ENCODE data around the gene PLEKHN1. TPM values are rescaled to one million over a fixed set of nuclear protein-coding genes. Genes with fewer than 3 reads are reported as not detected.
"Not testable (repeated sequence)": the region's sequence is repeated elsewhere in the genome, so short reads cannot be mapped to it uniquely, and the experiment has no call there.

Gene PLEKHN1
- total RNA-seq, 4 donors from 2014 or later, result 36.1 to 69.0 (median 48.4) TPM

DNA sequence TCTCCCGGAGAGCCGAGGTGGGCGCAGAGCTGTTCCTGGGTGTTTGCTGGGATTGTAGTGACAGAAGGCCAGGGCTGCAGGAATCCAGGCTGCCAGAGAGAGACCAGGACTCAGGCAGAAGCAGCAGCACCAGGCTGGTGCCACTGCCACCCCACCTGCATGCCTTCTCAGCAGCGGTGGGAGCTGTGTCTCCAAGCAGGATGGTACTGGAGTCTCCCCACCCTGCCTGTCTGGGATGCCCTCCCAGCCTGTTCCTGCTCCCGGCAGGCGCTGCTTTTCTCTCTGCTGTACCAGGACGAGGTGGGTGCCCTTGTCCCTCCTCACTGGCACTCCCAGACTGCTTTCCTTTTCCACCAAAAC lies 38.1 kb downstream of the PLEKHN1 start:
- H3K4me3 ChIP-seq, result no peak overlapping the region
- no peak overlapping the region for H3K27ac ChIP-seq
- no peak for TF ChIP-seq POLR2A (IDR thresholded peaks at IDR 0.05)
- no peak for TF ChIP-seq POLR2AphosphoS5 (IDR thresholded peaks at IDR 0.05)
- TF ChIP-seq, protein P1, sequence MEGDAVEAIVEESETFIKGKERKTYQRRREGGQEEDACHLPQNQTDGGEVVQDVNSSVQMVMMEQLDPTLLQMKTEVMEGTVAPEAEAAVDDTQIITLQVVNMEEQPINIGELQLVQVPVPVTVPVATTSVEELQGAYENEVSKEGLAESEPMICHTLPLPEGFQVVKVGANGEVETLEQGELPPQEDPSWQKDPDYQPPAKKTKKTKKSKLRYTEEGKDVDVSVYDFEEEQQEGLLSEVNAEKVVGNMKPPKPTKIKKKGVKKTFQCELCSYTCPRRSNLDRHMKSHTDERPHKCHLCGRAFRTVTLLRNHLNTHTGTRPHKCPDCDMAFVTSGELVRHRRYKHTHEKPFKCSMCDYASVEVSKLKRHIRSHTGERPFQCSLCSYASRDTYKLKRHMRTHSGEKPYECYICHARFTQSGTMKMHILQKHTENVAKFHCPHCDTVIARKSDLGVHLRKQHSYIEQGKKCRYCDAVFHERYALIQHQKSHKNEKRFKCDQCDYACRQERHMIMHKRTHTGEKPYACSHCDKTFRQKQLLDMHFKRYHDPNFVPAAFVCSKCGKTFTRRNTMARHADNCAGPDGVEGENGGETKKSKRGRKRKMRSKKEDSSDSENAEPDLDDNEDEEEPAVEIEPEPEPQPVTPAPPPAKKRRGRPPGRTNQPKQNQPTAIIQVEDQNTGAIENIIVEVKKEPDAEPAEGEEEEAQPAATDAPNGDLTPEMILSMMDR (IDR thresholded peaks at IDR 0.05), result no peak
- TF ChIP-seq EP300 (IDR thresholded peaks at IDR 0.05), result no peak
- H3K9me3 ChIP-seq, result no peaks in the 10 kb centered on the region
- H3K4me1 ChIP-seq, result peaks cover 65% of the 10 kb centered on the region
- H3K27me3 ChIP-seq, result peaks cover 60% of the 10 kb centered on the region
- no peaks in the 10 kb centered on the region for H3K36me3 ChIP-seq
- no peak for DNase-seq (ENCODE audit: low spot score in 2 of 2)
- WGBS, result 14% methylated on average over 1 of the region's 7 CpGs

- peak in 1 of 2 donors; percentile 75 for DNase-seq (ENCODE audit: low spot score in 2 of 2)
- Histone ChIP-seq H3K4me3 (no peak overlapping the region), H3K36me3 (no peaks in the 10 kb centered on the region), H3K27me3 (peaks cover 53% of the 10 kb centered on the region), H3K9me3 (no peaks in the 10 kb centered on the region), H3K4me1 (peaks cover 58% of the 10 kb centered on the region), H3K27ac (no peak overlapping the region)
- WGBS, result 55% methylated on average over 14 of the region's 21 CpGs
- TF ChIP-seq EP300 (IDR thresholded peaks at IDR 0.05), result no peak
- no peak for TF ChIP-seq POLR2AphosphoS5 (IDR thresholded peaks at IDR 0.05)
- TF ChIP-seq POLR2A (IDR thresholded peaks at IDR 0.05), result no peak
- TF ChIP-seq, protein P1 (IDR thresholded peaks at IDR 0.05), result no peak
Observed at GRCh38 chr1:1004780-1005697, 38.8 kb downstream of the PLEKHN1 start.

- H3K4me1 ChIP-seq, result peaks cover 50% of the 10 kb centered on the region
- no CpG with 5 or more reads among the region's 23 CpGs for WGBS
- DNase-seq (ENCODE audit: low spot score in 2 of 2), result peak; percentile 61 to 72
- TF ChIP-seq EP300 (IDR thresholded peaks at IDR 0.05), result no peak
- TF ChIP-seq POLR2A (IDR thresholded peaks at IDR 0.05), result no peak
- TF ChIP-seq, protein P1 (IDR thresholded peaks at IDR 0.05), result no peak
- TF ChIP-seq POLR2AphosphoS5 (IDR thresholded peaks at IDR 0.05), result no peak
- no peaks in the 10 kb centered on the region for H3K36me3 ChIP-seq
- H3K9me3 ChIP-seq, result no peaks in the 10 kb centered on the region
- no peak overlapping the region for H3K4me3 ChIP-seq
- peaks cover 45% of the 10 kb centered on the region for H3K27me3 ChIP-seq
- no peak overlapping the region for H3K27ac ChIP-seq
Observed at GRCh38 chr1:1005774-1006304, 39.6 kb downstream of the PLEKHN1 start.

DNA sequence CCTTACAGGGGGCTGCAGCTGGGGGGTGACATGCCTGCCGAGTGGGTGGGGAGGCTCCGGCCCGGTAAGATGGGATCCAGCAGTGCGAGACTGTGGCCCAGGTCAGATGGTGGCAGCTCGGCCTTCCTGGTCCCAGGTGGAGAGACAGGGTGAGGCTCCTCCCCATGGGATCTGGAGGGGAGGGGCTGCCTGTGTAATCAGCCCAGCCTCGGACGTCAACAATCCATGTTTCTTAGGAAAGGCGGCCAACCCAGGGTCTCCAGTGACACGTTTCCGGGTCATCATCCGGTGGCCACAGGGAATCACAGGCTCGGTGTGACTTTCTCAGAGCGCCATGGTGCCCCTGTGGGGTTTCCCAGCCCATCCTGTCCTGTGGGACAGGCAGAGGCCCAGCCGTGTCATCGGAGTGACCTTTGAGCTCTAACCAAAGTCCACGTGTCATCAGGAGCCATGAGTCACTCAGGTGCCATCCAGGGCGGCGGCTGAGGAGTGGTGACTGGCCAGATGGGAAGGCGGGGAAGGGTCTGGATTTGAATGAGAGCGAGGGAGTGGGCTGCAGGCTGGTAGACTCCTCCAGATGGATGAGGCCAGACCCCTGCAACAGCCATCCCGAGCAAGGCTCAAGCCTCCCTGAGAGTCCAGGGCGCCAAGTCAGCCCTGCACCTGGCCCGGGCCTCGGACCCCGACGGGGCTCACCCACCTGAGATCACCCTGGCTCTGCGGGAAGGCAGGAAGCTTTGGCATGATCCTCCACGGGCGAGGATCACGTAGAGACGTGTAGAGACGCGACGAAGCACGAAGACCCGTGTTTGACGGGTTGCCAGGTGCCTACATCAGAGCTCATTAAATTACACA lies 40.2 kb downstream of the PLEKHN1 start:
- Histone ChIP-seq H3K4me1 (peaks cover 43% of the 10 kb centered on the region), H3K4me3 (no peak overlapping the region), H3K27ac (no peak overlapping the region), H3K27me3 (peaks cover 38% of the 10 kb centered on the region), H3K9me3 (no peaks in the 10 kb centered on the region), H3K36me3 (no peaks in the 10 kb centered on the region)
- DNase-seq (ENCODE audit: low spot score in 2 of 2), result peak in 1 of 2 donors; percentile 61
- no peak for TF ChIP-seq POLR2AphosphoS5 (IDR thresholded peaks at IDR 0.05)
- no peak for TF ChIP-seq POLR2A (IDR thresholded peaks at IDR 0.05)
- TF ChIP-seq, protein P1 (IDR thresholded peaks at IDR 0.05), result no peak
- no peak for TF ChIP-seq EP300 (IDR thresholded peaks at IDR 0.05)
- 61% methylated on average over 13 of the region's 37 CpGs for WGBS

GRCh38 chr1:1010131-1010530 lies 43.8 kb downstream of the PLEKHN1 start:
- Histone ChIP-seq H3K27me3 (peaks cover 12% of the 10 kb centered on the region), H3K4me1 (peaks cover 44% of the 10 kb centered on the region)
- not testable (repeated sequence) for H3K27ac ChIP-seq; H3K9me3 ChIP-seq; H3K36me3 ChIP-seq; H3K4me3 ChIP-seq; DNase-seq (ENCODE audit: low spot score in 2 of 2)
- 92% methylated on average over 8 of the region's 8 CpGs for WGBS
